ENCODE results near the gene PPT2.

The PPT2 gene

DNA sequence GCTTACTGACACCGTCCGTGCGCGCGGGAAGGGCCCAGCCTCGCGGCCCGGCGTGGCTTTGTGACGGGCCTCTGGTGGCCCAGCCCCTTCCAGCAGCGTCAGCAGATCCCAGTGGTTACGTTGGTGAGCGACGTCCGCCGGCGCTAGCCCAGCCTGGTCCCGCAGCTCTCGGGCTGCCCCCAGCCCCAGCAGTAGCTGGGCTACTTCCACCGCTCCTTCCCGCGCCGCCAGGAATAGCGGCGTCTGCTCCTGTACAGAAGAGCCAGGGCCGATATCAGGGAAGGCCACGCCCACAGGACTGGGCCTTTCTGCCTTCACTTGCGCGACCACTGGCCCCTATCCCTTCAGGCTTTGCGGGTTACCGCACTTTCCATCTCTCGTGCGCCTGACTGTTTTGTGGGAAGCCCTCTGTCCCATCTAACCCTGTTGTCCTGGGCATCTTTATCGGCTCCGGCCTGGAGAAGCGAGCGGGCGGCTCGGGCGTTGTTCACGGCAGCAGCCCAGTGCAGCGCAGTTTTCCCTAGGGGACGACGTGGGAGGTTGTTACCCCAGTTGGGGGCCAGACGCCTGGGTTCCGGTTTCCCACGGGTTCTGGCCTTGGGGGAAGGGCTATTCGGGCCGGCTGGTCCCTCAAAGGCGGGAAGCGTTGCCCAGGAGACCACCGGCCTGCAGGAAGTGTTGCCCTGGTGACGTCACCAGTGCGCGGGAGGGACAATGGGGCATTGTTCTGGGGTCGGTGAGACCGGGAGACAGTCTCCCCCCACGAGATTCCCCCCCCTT lies 42.2 kb downstream of the PPT2 start:
- POLR2A ChIA-PET: interaction anchor here (0.5 to 1.6 kb wide), 6 partner anchors 15 to 493 kb away, joined by 3 to 6 read pairs (median 4); partner anchors contain the start of genes AGPAT1 and ATF6B
- DNase-seq: peak; percentile 60 to 83 (median 78)
- H3K27ac ChIP-seq (ENCODE audit: insufficient read depth in 1 of 2, low read depth in 1 of 2, low read length in 2 of 2, poor library complexity in 1 of 2, severe bottlenecking in 2 of 2): peak overlapping the region; percentile 98 to 99
- peak overlapping the region; percentile 84 to 98 (median 95) for H3K4me3 ChIP-seq (ENCODE audit: control insufficient read depth in 1 of 7, extremely low read depth in 1 of 7, insufficient read depth in 4 of 7, low read depth in 2 of 7, low read length in 6 of 7)
- peaks cover 16 to 59% (median 55%) of the 10 kb centered on the region in 4 experiments for H3K4me1 ChIP-seq (ENCODE audit: control extremely low read depth in 1 of 4, control insufficient read depth in 4 of 4, insufficient read depth in 4 of 4, low read length in 3 of 4)
- H3K27me3 ChIP-seq (replicated peaks in 2 of 5; ENCODE audit: control insufficient read depth in 4 of 5, insufficient read depth in 5 of 5, low read length in 4 of 5): no peaks in the 10 kb centered on the region
- no peaks in the 10 kb centered on the region for H3K36me3 ChIP-seq (ENCODE audit: control insufficient read depth in 4 of 4, insufficient read depth in 4 of 4, low read length in 3 of 4)
- CTCF ChIA-PET: interaction anchor here (0.7 to 2.9 kb wide), 18 partner anchors 11 to 262 kb away, joined by 3 to 13 read pairs (median 3); partner anchors contain the start of genes FKBPL and NOTCH4
- 0% methylated on average over 48 of the region's 58 CpGs for WGBS (ENCODE audit: insufficient coverage)
- H3K9me3 ChIP-seq (ENCODE audit: control extremely low read depth in 1 of 5, control insufficient read depth in 4 of 5, insufficient read depth in 2 of 5, low read depth in 1 of 5, low read length in 4 of 5): no peaks in the 10 kb centered on the region

GRCh38 chr6:32196682-32197616 lies 43.0 kb downstream of the PPT2 start:
- WGBS (ENCODE audit: insufficient coverage): 51% methylated on average over 19 of the region's 28 CpGs
- Histone ChIP-seq H3K27me3 (replicated peaks in 2 of 5; ENCODE audit: control insufficient read depth in 4 of 5, insufficient read depth in 5 of 5, low read length in 4 of 5) (no peaks in the 10 kb centered on the region), H3K27ac (ENCODE audit: insufficient read depth in 1 of 2, low read depth in 1 of 2, low read length in 2 of 2, poor library complexity in 1 of 2, severe bottlenecking in 2 of 2) (peak overlapping the region; percentile 98 to 99), H3K36me3 (ENCODE audit: control insufficient read depth in 4 of 4, insufficient read depth in 4 of 4, low read length in 3 of 4) (no peaks in the 10 kb centered on the region), H3K9me3 (ENCODE audit: control extremely low read depth in 1 of 5, control insufficient read depth in 4 of 5, insufficient read depth in 2 of 5, low read depth in 1 of 5, low read length in 4 of 5) (no peaks in the 10 kb centered on the region), H3K4me3 (ENCODE audit: control insufficient read depth in 1 of 7, extremely low read depth in 1 of 7, insufficient read depth in 4 of 7, low read depth in 2 of 7, low read length in 6 of 7) (peak overlapping the region; percentile 84 to 98 (median 95)), H3K4me1 (ENCODE audit: control extremely low read depth in 1 of 4, control insufficient read depth in 4 of 4, insufficient read depth in 4 of 4, low read length in 3 of 4) (peaks cover 16 to 51% (median 47%) of the 10 kb centered on the region in 4 experiments)
- DNase-seq: peak in 2 of 3 donors; percentile 87 to 92
- CTCF ChIA-PET: interaction anchor here (0.7 to 2.9 kb wide), 5 partner anchors 10 to 261 kb away, joined by 3 to 10 read pairs (median 4); partner anchors contain the start of gene NOTCH4
- POLR2A ChIA-PET: interaction anchor here (0.6 to 0.7 kb wide), 2 partner anchors 17 to 225 kb away, joined by 3 to 4 read pairs; no protein-coding TSS in a partner anchor

DNA sequence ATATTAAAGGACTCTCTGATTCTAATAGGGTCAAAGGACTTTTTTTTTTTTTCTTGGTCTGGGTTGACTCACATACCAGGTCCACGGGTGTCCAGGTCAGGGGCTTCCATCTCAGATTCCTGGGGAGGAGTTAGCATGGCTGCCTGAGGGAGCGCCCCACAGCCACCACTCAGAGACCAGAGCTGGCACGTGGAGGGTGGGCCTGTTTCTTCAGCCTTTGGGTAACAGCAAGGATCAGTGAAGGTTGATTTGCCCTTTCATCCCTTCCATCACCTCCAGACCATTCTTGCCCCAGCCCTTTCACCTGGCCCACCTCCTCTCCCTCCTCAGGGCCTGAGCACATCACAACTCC lies 44.4 kb downstream of the PPT2 start:
- no peak overlapping the region for H3K4me3 ChIP-seq (ENCODE audit: control insufficient read depth in 1 of 7, extremely low read depth in 1 of 7, insufficient read depth in 4 of 7, low read depth in 2 of 7, low read length in 6 of 7)
- no peaks in the 10 kb centered on the region for H3K36me3 ChIP-seq (ENCODE audit: control insufficient read depth in 4 of 4, insufficient read depth in 4 of 4, low read length in 3 of 4)
- ChIA-PET CTCF (interaction anchor here (1.3 kb wide), 1 partner anchor 45 kb away, joined by 4 read pairs; no protein-coding TSS in a partner anchor), POLR2A (no interaction called here)
- no peaks in the 10 kb centered on the region for H3K9me3 ChIP-seq (ENCODE audit: control extremely low read depth in 1 of 5, control insufficient read depth in 4 of 5, insufficient read depth in 2 of 5, low read depth in 1 of 5, low read length in 4 of 5)
- H3K4me1 ChIP-seq (ENCODE audit: control extremely low read depth in 1 of 4, control insufficient read depth in 4 of 4, insufficient read depth in 4 of 4, low read length in 3 of 4): peaks cover 15 to 38% (median 35%) of the 10 kb centered on the region in 4 experiments
- 100% methylated on average over 2 of the region's 3 CpGs for WGBS (ENCODE audit: insufficient coverage)
- H3K27ac ChIP-seq (ENCODE audit: insufficient read depth in 1 of 2, low read depth in 1 of 2, low read length in 2 of 2, poor library complexity in 1 of 2, severe bottlenecking in 2 of 2): no peak overlapping the region
- no peaks in the 10 kb centered on the region for H3K27me3 ChIP-seq (replicated peaks in 2 of 5; ENCODE audit: control insufficient read depth in 4 of 5, insufficient read depth in 5 of 5, low read length in 4 of 5)
- no peak for DNase-seq

DNA sequence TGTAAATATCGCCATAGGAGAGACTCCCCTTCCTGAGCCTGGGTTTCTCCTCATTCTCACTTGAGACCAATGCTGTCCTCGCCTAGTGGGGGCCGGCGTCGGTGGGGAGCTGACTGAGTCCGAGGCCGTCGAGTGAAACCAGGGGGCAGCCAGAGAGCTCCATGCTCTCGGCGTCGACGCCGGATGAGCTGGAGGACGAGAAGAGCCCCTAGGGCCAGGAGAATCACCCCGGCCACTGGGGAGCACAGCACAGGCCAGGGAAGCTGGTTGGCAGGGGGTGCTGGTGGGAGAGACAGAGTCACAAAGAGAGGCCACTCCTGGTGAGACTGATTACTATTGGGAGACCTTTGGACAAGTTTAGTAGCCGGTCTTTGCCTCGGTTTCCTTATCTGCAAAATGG lies 44.9 kb downstream of the PPT2 start:
- Histone ChIP-seq H3K9me3 (ENCODE audit: control extremely low read depth in 1 of 5, control insufficient read depth in 4 of 5, insufficient read depth in 2 of 5, low read depth in 1 of 5, low read length in 4 of 5) (no peaks in the 10 kb centered on the region), H3K27me3 (replicated peaks in 2 of 5; ENCODE audit: control insufficient read depth in 4 of 5, insufficient read depth in 5 of 5, low read length in 4 of 5) (no peaks in the 10 kb centered on the region), H3K27ac (ENCODE audit: insufficient read depth in 1 of 2, low read depth in 1 of 2, low read length in 2 of 2, poor library complexity in 1 of 2, severe bottlenecking in 2 of 2) (no peak overlapping the region), H3K4me1 (ENCODE audit: control extremely low read depth in 1 of 4, control insufficient read depth in 4 of 4, insufficient read depth in 4 of 4, low read length in 3 of 4) (peaks cover 9 to 32% (median 29%) of the 10 kb centered on the region in 4 experiments), H3K4me3 (ENCODE audit: control insufficient read depth in 1 of 7, extremely low read depth in 1 of 7, insufficient read depth in 4 of 7, low read depth in 2 of 7, low read length in 6 of 7) (no peak overlapping the region), H3K36me3 (ENCODE audit: control insufficient read depth in 4 of 4, insufficient read depth in 4 of 4, low read length in 3 of 4) (no peaks in the 10 kb centered on the region)
- ChIA-PET CTCF (interaction anchor here (1.3 kb wide), 1 partner anchor 45 kb away, joined by 4 read pairs; no protein-coding TSS in a partner anchor), POLR2A (no interaction called here)
- DNase-seq: no peak
- WGBS (ENCODE audit: insufficient coverage): 95% methylated on average over 17 of the region's 17 CpGs

- Histone ChIP-seq H3K4me3 (ENCODE audit: control insufficient read depth in 1 of 7, extremely low read depth in 1 of 7, insufficient read depth in 4 of 7, low read depth in 2 of 7, low read length in 6 of 7) (no peak overlapping the region), H3K36me3 (ENCODE audit: control insufficient read depth in 4 of 4, insufficient read depth in 4 of 4, low read length in 3 of 4) (no peaks in the 10 kb centered on the region), H3K27ac (ENCODE audit: insufficient read depth in 1 of 2, low read depth in 1 of 2, low read length in 2 of 2, poor library complexity in 1 of 2, severe bottlenecking in 2 of 2) (no peak overlapping the region), H3K4me1 (ENCODE audit: control extremely low read depth in 1 of 4, control insufficient read depth in 4 of 4, insufficient read depth in 4 of 4, low read length in 3 of 4) (peaks cover 0 to 17% (median 14%) of the 10 kb centered on the region in 4 experiments), H3K27me3 (replicated peaks in 2 of 5; ENCODE audit: control insufficient read depth in 4 of 5, insufficient read depth in 5 of 5, low read length in 4 of 5) (no peaks in the 10 kb centered on the region), H3K9me3 (ENCODE audit: control extremely low read depth in 1 of 5, control insufficient read depth in 4 of 5, insufficient read depth in 2 of 5, low read depth in 1 of 5, low read length in 4 of 5) (no peaks in the 10 kb centered on the region)
- POLR2A ChIA-PET: no interaction called here
- CTCF ChIA-PET: no interaction called here
- 97% methylated on average over 12 of the region's 13 CpGs for WGBS (ENCODE audit: insufficient coverage)
- no peak for DNase-seq
Measured at GRCh38 chr6:32200711-32201475, 47.0 kb downstream of the PPT2 start.

DNA sequence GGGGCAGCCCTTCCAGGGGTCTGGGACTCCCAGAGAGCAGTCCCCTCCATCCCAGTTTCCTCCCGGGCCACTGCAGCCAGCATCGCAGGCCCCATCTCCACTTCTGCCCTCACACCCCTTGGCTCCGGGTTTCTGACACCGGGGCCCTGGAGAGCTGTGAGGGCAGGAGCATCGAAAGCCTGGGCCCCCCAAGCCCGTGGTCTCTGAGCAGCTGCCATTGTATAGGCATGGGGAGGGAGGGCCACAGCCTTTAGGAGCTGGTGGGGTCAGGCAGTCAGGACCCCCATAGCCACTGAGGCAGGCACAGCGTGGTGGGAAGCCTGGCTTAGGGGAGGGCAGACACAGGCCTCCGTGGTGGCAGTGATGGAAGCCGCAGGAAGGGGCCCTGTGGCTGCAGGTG lies 48.2 kb downstream of the PPT2 start:
- Histone ChIP-seq H3K27me3 (replicated peaks in 2 of 5; ENCODE audit: control insufficient read depth in 4 of 5, insufficient read depth in 5 of 5, low read length in 4 of 5) (no peaks in the 10 kb centered on the region), H3K27ac (ENCODE audit: insufficient read depth in 1 of 2, low read depth in 1 of 2, low read length in 2 of 2, poor library complexity in 1 of 2, severe bottlenecking in 2 of 2) (no peak overlapping the region), H3K36me3 (ENCODE audit: control insufficient read depth in 4 of 4, insufficient read depth in 4 of 4, low read length in 3 of 4) (no peaks in the 10 kb centered on the region), H3K4me3 (ENCODE audit: control insufficient read depth in 1 of 7, extremely low read depth in 1 of 7, insufficient read depth in 4 of 7, low read depth in 2 of 7, low read length in 6 of 7) (no peak overlapping the region), H3K4me1 (ENCODE audit: control extremely low read depth in 1 of 4, control insufficient read depth in 4 of 4, insufficient read depth in 4 of 4, low read length in 3 of 4) (peaks cover 0 to 5% (median 3%) of the 10 kb centered on the region in 4 experiments), H3K9me3 (ENCODE audit: control extremely low read depth in 1 of 5, control insufficient read depth in 4 of 5, insufficient read depth in 2 of 5, low read depth in 1 of 5, low read length in 4 of 5) (no peaks in the 10 kb centered on the region)
- CTCF ChIA-PET: interaction anchor here (1.1 to 1.4 kb wide), 2 partner anchors 27 to 54 kb away, joined by 3 read pairs; no protein-coding TSS in a partner anchor
- POLR2A ChIA-PET: no interaction called here
- DNase-seq: no peak
- WGBS (ENCODE audit: insufficient coverage): 93% methylated on average over 9 of the region's 9 CpGs
